Thoracic aorta (tissue), 2 donors: ENCODE measurements around the gene BACH2. TPM values are rescaled to one million over a fixed set of nuclear protein-coding genes. Genes with fewer than 3 reads are reported as not detected.

Experiments used
- ATAC-seq: fragments of 150-250 bp; one replicate; pipeline ENCODE4 v1.8.0; 2017; ENCODE audit warnings: low read depth; ENCODE audit not compliant: insufficient number of reproducible peaks, low FRiP score
- DNase-seq: peaks from one replicate; pipeline ENCODE4 v3.0.0-alpha.2; 2020; ENCODE audit warnings: low spot score
- H3K27ac ChIP-seq, 2 donors: fragments of 200-600 bp; sonication (generic); 1 replicate in 1 of 2; 2 replicates in 1 of 2; pipeline ENCODE4 v1.5.1; 2016; ENCODE audit warnings: mild to moderate bottlenecking in 2 of 2, moderate library complexity in 2 of 2
- H3K27me3 ChIP-seq: fragments of 200-600 bp; sonication (generic); replicated peaks from 2 replicates; pipeline ENCODE4 v1.6.0; 2016; ENCODE audit warnings: mild to moderate bottlenecking; ENCODE audit not compliant: insufficient read depth
- H3K36me3 ChIP-seq: fragments of 200-600 bp; sonication (generic); one replicate; pipeline ENCODE4 v1.5.1; 2016
- H3K4me1 ChIP-seq, 2 donors: fragments of 200-600 bp; sonication (generic); 1 replicate in 1 of 2; 2 replicates in 1 of 2; pipeline versions ENCODE4 v1.5.1 to v1.6.0; 2016; ENCODE audit warnings: low read depth in 2 of 2, mild to moderate bottlenecking in 1 of 2; ENCODE audit not compliant: control insufficient read depth in 1 of 2
- H3K4me3 ChIP-seq: fragments of 200-600 bp; sonication (generic); 2 replicates; pipeline ENCODE4 v1.5.1; 2016; ENCODE audit warnings: mild to moderate bottlenecking
- H3K9me3 ChIP-seq: fragments of 200-600 bp; sonication (generic); 2 replicates; pipeline ENCODE4 v1.5.1; 2016
- CTCF ChIP-seq: fragments of 200-600 bp; sonication (generic); IDR thresholded peaks from one replicate; pipeline ENCODE4 v1.5.1; 2019; ENCODE audit warnings: antibody characterized with exemption
- total RNA-seq, 2 donors: library from RNA; depleted of rRNA; stranded (reverse); fragments of >200 nt; gene quantifications; one replicate each; pipeline versions ENCODE4 v1.1.0 to v1.2.3, GENCODE V29; 2016

BACH2 gene
- total RNA-seq, 2 donors from 2014 or later = 6.1 to 17.8 TPM

- ATAC-seq = no peak
- H3K27ac ChIP-seq = peak overlapping the region in 1 of 2 donors; percentile 10
- no peaks in the 10 kb centered on the region for H3K27me3 ChIP-seq
- H3K9me3 ChIP-seq = no peaks in the 10 kb centered on the region
- no peak for TF ChIP-seq CTCF
- DNase-seq = peak; percentile 11
- H3K36me3 ChIP-seq = no peaks in the 10 kb centered on the region
- H3K4me3 ChIP-seq = no peak overlapping the region
- H3K4me1 ChIP-seq = peaks cover 6 to 17% of the 10 kb centered on the region in 2 donors
These were observed 102.2 kb downstream of the BACH2 start for GRCh38 chr6:90194371-90194841.

- DNase-seq = no peak
- H3K36me3 ChIP-seq = no peaks in the 10 kb centered on the region
- H3K9me3 ChIP-seq = no peaks in the 10 kb centered on the region
- no peak for TF ChIP-seq CTCF
- ATAC-seq = no peak
- H3K4me1 ChIP-seq = peaks cover 6 to 17% of the 10 kb centered on the region in 2 donors
- H3K27me3 ChIP-seq = no peaks in the 10 kb centered on the region
- no peak overlapping the region for H3K27ac ChIP-seq
- H3K4me3 ChIP-seq = no peak overlapping the region
These were observed 103.3 kb downstream of the BACH2 start for GRCh38 chr6:90193359-90193758.

- TF ChIP-seq CTCF = no peak
- peaks cover 6 to 16% of the 10 kb centered on the region in 2 donors for H3K4me1 ChIP-seq
- no peaks in the 10 kb centered on the region for H3K27me3 ChIP-seq
- no peak overlapping the region for H3K27ac ChIP-seq
- DNase-seq = no peak
- H3K9me3 ChIP-seq = no peaks in the 10 kb centered on the region
- H3K36me3 ChIP-seq = no peaks in the 10 kb centered on the region
- no peak overlapping the region for H3K4me3 ChIP-seq
- ATAC-seq = no peak
These were observed 103.8 kb downstream of the BACH2 start for GRCh38 chr6:90192857-90193256.

- no peak for TF ChIP-seq CTCF
- peak overlapping the region in 1 of 2 donors; percentile 14 for H3K27ac ChIP-seq
- ATAC-seq = no peak
These were observed 105.8 kb downstream of the BACH2 start for GRCh38 chr6:90190752-90191395.

GRCh38 chr6:90190131-90190530, 106.5 kb downstream of the BACH2 start:
- Histone ChIP-seq H3K4me1 (peaks cover 6 to 9% of the 10 kb centered on the region in 2 donors), H3K27me3 (no peaks in the 10 kb centered on the region), H3K9me3 (no peaks in the 10 kb centered on the region), H3K4me3 (no peak overlapping the region), H3K27ac (peak overlapping the region in 1 of 2 donors; percentile 28), H3K36me3 (no peaks in the 10 kb centered on the region)
- no peak for DNase-seq
- ATAC-seq = no peak
- TF ChIP-seq CTCF = no peak

More at GRCh38 chr6:90190752-90191395, 105.8 kb downstream of the BACH2 start:
- H3K4me3 ChIP-seq = no peak overlapping the region
- H3K4me1 ChIP-seq = peaks cover 6 to 9% of the 10 kb centered on the region in 2 donors
- DNase-seq = no peak
- no peaks in the 10 kb centered on the region for H3K36me3 ChIP-seq
- no peaks in the 10 kb centered on the region for H3K27me3 ChIP-seq
- H3K9me3 ChIP-seq = no peaks in the 10 kb centered on the region
